ENCODE measurements around the gene GABBR2. TPM values are rescaled to one million over a fixed set of nuclear protein-coding genes. Genes with fewer than 3 reads are reported as not detected.

The GABBR2 gene
- total RNA-seq, 1 donor from 2014 or later, result 116 TPM

DNA sequence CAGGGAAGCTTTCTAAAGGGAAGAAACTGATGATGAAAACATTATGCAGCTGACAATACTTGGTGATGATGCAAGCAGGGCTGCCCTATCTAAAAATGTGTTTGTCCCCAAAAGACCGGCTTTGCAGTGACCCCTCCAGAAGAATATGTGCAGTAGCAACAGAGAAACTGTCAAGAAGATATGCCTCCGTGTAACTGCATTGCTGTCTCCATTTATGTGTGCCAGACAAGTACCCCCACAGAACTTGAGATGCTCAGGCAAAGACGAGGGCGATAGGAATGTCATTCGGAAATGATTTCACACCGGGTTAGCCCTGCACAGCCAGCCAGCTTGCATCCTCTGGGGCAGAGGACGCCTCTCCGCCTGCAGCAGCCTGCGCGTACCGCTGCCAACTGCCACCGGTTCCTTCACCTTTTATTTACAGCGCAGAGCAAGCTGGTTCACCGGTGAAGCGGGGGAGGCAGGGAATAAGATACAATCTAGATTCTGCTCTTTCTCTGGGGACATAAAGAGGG, 2.0 kb downstream of the GABBR2 start:
- H3K9me3 Mint-ChIP-seq (ENCODE audit: unreplicated experiment), result peaks cover 17% of the 10 kb centered on the region
- TF ChIP-seq, protein P1, sequence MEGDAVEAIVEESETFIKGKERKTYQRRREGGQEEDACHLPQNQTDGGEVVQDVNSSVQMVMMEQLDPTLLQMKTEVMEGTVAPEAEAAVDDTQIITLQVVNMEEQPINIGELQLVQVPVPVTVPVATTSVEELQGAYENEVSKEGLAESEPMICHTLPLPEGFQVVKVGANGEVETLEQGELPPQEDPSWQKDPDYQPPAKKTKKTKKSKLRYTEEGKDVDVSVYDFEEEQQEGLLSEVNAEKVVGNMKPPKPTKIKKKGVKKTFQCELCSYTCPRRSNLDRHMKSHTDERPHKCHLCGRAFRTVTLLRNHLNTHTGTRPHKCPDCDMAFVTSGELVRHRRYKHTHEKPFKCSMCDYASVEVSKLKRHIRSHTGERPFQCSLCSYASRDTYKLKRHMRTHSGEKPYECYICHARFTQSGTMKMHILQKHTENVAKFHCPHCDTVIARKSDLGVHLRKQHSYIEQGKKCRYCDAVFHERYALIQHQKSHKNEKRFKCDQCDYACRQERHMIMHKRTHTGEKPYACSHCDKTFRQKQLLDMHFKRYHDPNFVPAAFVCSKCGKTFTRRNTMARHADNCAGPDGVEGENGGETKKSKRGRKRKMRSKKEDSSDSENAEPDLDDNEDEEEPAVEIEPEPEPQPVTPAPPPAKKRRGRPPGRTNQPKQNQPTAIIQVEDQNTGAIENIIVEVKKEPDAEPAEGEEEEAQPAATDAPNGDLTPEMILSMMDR (IDR thresholded peaks at IDR 0.05; ENCODE audit: partially characterized antibody, unreplicated experiment), result no peak
- peaks cover 26% of the 10 kb centered on the region for H3K4me1 Mint-ChIP-seq (ENCODE audit: low read depth, unreplicated experiment)
- peak overlapping the region; percentile 90 for H3K27ac Mint-ChIP-seq (ENCODE audit: unreplicated experiment)
- H3K27me3 Mint-ChIP-seq (ENCODE audit: unreplicated experiment), result peaks cover 15% of the 10 kb centered on the region
- peak overlapping the region; percentile 94 for H3K4me3 Mint-ChIP-seq (ENCODE audit: unreplicated experiment)
- DNase-seq, result no peak
- peaks cover 5% of the 10 kb centered on the region for H3K36me3 Mint-ChIP-seq (ENCODE audit: unreplicated experiment)

DNA sequence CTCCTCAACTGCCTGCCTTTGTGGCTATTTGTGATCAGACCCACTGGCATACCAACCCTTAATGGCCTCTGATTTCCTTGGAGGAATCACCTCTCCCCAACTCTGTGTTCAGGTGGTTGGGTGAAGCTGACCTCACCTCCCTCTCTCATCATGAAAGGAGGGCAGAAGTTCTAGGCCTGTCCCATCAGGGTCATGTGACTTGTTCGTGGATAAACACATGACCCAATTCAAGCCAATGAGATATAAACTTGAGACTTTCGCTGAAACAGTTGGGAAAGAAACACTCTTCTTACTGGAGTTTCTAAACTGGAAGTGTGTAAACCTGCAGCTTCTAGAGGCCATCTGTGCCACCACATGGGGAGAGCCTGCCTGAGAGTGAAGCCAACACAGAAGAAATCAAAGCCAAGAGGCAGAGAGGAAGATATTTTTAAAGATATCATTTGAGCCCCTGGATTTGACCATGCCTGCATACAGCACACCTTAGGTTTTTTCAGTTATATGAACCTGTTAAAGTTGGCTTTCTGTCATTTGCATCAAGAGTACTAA, 5.8 kb downstream of the GABBR2 start:
- DNase-seq, result no peak
- H3K36me3 Mint-ChIP-seq (ENCODE audit: unreplicated experiment), result no peaks in the 10 kb centered on the region
- H3K27ac Mint-ChIP-seq (ENCODE audit: unreplicated experiment), result peak overlapping the region; percentile 46
- peaks cover 14% of the 10 kb centered on the region for H3K9me3 Mint-ChIP-seq (ENCODE audit: unreplicated experiment)
- peaks cover 32% of the 10 kb centered on the region for H3K4me1 Mint-ChIP-seq (ENCODE audit: low read depth, unreplicated experiment)
- peaks cover 6% of the 10 kb centered on the region for H3K27me3 Mint-ChIP-seq (ENCODE audit: unreplicated experiment)
- peak overlapping the region; percentile 12 for H3K4me3 Mint-ChIP-seq (ENCODE audit: unreplicated experiment)
- TF ChIP-seq, protein P1 (IDR thresholded peaks at IDR 0.05; ENCODE audit: partially characterized antibody, unreplicated experiment), result no peak

DNA sequence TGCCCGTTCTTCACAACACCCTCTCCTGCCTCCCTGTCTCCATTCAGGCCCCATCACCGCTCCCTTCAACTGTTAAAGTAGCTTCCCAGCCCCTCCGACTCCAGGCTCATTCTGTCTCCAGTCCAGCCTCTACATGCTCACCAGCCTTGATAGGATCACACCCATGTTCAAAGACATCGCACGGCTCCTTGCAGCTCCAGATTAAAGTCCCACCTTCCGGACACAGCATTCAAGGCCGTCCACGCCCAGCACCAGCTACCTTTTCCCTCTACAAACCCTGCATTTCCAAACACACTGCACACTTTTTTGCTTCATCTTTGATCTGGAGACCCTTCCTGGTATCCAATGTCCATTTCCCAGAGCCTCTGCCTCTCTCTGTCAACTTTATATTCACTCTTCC, 6.4 kb downstream of the GABBR2 start:
- Mint-ChIP-seq H3K4me1 (ENCODE audit: low read depth, unreplicated experiment) (peaks cover 32% of the 10 kb centered on the region), H3K27ac (ENCODE audit: unreplicated experiment) (no peak overlapping the region), H3K9me3 (ENCODE audit: unreplicated experiment) (peaks cover 14% of the 10 kb centered on the region), H3K4me3 (ENCODE audit: unreplicated experiment) (peak overlapping the region; percentile 12), H3K36me3 (ENCODE audit: unreplicated experiment) (no peaks in the 10 kb centered on the region), H3K27me3 (ENCODE audit: unreplicated experiment) (peaks cover 6% of the 10 kb centered on the region)
- no peak for DNase-seq
- TF ChIP-seq, protein P1 (IDR thresholded peaks at IDR 0.05; ENCODE audit: partially characterized antibody, unreplicated experiment), result no peak

DNA sequence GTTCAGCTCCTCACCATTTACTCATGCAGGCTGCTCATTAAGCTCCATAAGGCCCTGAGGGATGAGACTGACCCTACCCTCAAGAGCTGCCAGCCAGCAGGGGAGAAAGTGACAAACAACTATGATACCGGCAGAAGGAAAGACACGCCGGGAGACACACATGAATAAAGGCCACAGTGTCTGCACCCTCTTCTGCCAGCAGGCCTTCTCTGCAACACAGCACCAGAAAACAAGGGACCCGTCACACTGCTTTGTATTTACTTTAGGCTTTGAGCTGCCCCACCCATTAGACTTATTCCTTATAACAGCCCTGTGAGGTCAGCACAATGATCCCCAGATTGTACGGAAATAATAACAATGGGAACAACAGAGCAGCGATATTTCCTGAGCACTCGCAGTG, 7.2 kb downstream of the GABBR2 start:
- H3K4me1 Mint-ChIP-seq (ENCODE audit: low read depth, unreplicated experiment), result peaks cover 31% of the 10 kb centered on the region
- H3K27me3 Mint-ChIP-seq (ENCODE audit: unreplicated experiment), result peaks cover under 1% of the 10 kb centered on the region
- no peak overlapping the region for H3K27ac Mint-ChIP-seq (ENCODE audit: unreplicated experiment)
- no peak for DNase-seq
- H3K9me3 Mint-ChIP-seq (ENCODE audit: unreplicated experiment), result peaks cover 11% of the 10 kb centered on the region
- H3K36me3 Mint-ChIP-seq (ENCODE audit: unreplicated experiment), result no peaks in the 10 kb centered on the region
- H3K4me3 Mint-ChIP-seq (ENCODE audit: unreplicated experiment), result no peak overlapping the region
- TF ChIP-seq, protein P1 (IDR thresholded peaks at IDR 0.05; ENCODE audit: partially characterized antibody, unreplicated experiment), result no peak

DNA sequence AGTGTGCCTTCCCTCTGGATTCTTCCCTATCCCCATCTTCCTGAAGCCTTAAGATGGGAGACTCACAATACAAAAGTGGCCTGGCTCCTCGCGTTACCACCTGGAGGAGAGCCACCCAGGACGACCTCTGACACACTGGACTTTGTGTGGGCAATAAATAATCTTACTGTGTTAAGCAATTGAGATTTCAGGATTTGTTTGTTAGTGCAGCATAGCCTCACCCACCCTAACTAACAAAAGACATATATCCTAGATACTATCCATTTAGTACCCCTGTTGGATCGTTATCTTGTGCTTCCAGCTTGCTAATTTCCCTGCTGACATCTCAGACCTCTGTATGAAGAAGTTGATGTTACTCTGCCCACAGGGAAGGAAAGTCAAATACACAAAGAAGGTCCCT, 7.9 kb downstream of the GABBR2 start:
- H3K9me3 Mint-ChIP-seq (ENCODE audit: unreplicated experiment), result peaks cover 8% of the 10 kb centered on the region
- no peak overlapping the region for H3K4me3 Mint-ChIP-seq (ENCODE audit: unreplicated experiment)
- TF ChIP-seq, protein P1 (IDR thresholded peaks at IDR 0.05; ENCODE audit: partially characterized antibody, unreplicated experiment), result no peak
- no peak for DNase-seq
- no peaks in the 10 kb centered on the region for H3K27me3 Mint-ChIP-seq (ENCODE audit: unreplicated experiment)
- peaks cover 28% of the 10 kb centered on the region for H3K4me1 Mint-ChIP-seq (ENCODE audit: low read depth, unreplicated experiment)
- no peak overlapping the region for H3K27ac Mint-ChIP-seq (ENCODE audit: unreplicated experiment)
- peaks cover 4% of the 10 kb centered on the region for H3K36me3 Mint-ChIP-seq (ENCODE audit: unreplicated experiment)
